Body of pancreas (tissue), 4 donors: ENCODE measurements around the gene MRTFA.

Experiments
- CTCF ChIP-seq, 7 experiments: fragments of 450-650 bp in 4 of 7; fragments of 200-600 bp in 3 of 7; sonication (generic) in 3 of 7; IDR thresholded peaks; one replicate each; pipeline ENCODE4 v1.5.1; 2016 to 2019; ENCODE audit warnings: antibody characterized with exemption in 7 of 7
- POLR2A ChIP-seq, 3 donors: fragments of 450-650 bp; IDR thresholded peaks; one replicate each; pipeline ENCODE4 v1.6.1; 2016; ENCODE audit warnings: antibody characterized with exemption in 3 of 3, mild to moderate bottlenecking in 2 of 3

GRCh38 chr22:40417881-40418280, 218.6 kb downstream of the MRTFA start:
- TF ChIP-seq POLR2A (IDR thresholded peaks at IDR 0.05), result no peak
- TF ChIP-seq CTCF (IDR thresholded peaks at IDR 0.05), result no peak
